Chondrocyte (in vitro differentiated cells): Measurements from ENCODE around the gene SUSD1. TPM values are rescaled to one million over a fixed set of nuclear protein-coding genes. Genes with fewer than 3 reads are reported as not detected.

Source experiments
- DNase-seq: peaks from one replicate; pipeline ENCODE4 v3.0.0; 2021; ENCODE audit warnings: mixed read lengths, low spot score
- H3K27ac Mint-ChIP-seq: one replicate; pipeline ENCODE4 v1.8.0; 2021; ENCODE audit warnings: mild to moderate bottlenecking, moderate library complexity, mixed read lengths; ENCODE audit not compliant: unreplicated experiment
- H3K27me3 Mint-ChIP-seq: 2 replicates; pipeline ENCODE4 v1.8.0; 2021; ENCODE audit warnings: low read depth, mixed read lengths
- H3K36me3 Mint-ChIP-seq: 2 replicates; pipeline ENCODE4 v1.8.0; 2021; ENCODE audit warnings: low read depth, mixed read lengths
- H3K4me1 Mint-ChIP-seq: 2 replicates; pipeline ENCODE4 v1.8.0; 2021; ENCODE audit warnings: low read depth, mild to moderate bottlenecking, mixed read lengths
- H3K4me3 Mint-ChIP-seq: one replicate; pipeline ENCODE4 v1.8.0; 2021; ENCODE audit warnings: mild to moderate bottlenecking, moderate library complexity, mixed read lengths; ENCODE audit not compliant: unreplicated experiment
- H3K9me3 Mint-ChIP-seq: 2 replicates; pipeline ENCODE4 v1.8.0; 2021; ENCODE audit warnings: low read depth, mixed read lengths
- CTCF ChIP-seq: fragments of 200-600 bp; sonication (generic); IDR thresholded peaks from 2 replicates; pipeline ENCODE4 v1.5.0; 2021; ENCODE audit warnings: antibody characterized with exemption, mild to moderate bottlenecking, moderate library complexity
- total RNA-seq: library from RNA; stranded (reverse); gene quantifications from 3 replicates; pipeline ENCODE4 v1.2.1, GENCODE V29; 2021

The SUSD1 gene
- total RNA-seq, 1 donor from 2014 or later, result 29.6 TPM

DNA sequence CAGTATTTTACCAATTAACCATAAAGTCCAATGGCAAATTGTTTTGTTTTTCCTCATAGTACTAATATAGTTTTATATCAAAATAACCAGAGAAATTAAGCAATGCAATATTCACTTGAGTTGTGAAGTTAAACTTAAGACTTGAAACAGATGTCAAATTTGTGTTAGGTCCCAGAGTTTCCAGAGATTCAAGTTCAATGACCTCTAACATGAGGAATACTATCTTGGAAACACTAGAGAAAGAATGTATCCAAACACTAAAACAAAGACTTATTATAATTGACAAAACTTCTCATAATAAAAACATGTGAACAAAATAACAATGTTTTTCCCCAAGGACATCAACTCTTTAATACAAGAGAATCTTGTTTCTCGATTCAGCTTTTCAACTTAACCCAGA, 18.0 kb downstream of the SUSD1 start:
- Mint-ChIP-seq H3K36me3 (peaks cover 6% of the 10 kb centered on the region), H3K9me3 (no peaks in the 10 kb centered on the region), H3K4me3 (no peak overlapping the region), H3K4me1 (peaks cover 18% of the 10 kb centered on the region), H3K27me3 (no peaks in the 10 kb centered on the region), H3K27ac (no peak overlapping the region)
- no peak for TF ChIP-seq CTCF
- no peak for DNase-seq

DNA sequence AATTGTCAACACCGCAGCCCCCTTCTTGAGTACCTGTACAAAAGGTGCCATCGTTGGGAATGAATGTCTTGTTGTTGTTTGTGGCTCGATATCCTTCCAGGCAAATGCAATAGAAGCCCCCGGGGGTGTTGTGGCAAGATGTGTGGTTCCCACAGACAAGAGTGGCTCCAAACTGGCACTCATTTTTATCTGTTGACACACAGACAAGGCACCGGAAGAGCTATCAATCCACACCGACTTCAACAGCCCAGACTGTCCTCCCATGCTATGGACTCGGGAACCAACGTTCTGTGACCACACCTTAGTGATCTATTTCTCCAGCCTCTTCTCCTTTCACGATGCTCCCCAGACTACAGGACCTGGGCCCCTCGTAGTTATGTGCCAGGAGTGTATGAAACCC, 25.9 kb downstream of the SUSD1 start:
- no peaks in the 10 kb centered on the region for H3K27me3 Mint-ChIP-seq
- no peak for TF ChIP-seq CTCF
- H3K27ac Mint-ChIP-seq, result peak overlapping the region; percentile 37
- DNase-seq, result no peak
- peaks cover 7% of the 10 kb centered on the region for H3K36me3 Mint-ChIP-seq
- H3K4me1 Mint-ChIP-seq, result no peaks in the 10 kb centered on the region
- H3K9me3 Mint-ChIP-seq, result no peaks in the 10 kb centered on the region
- H3K4me3 Mint-ChIP-seq, result no peak overlapping the region

GRCh38 chr9:112145886-112146285, 29.2 kb downstream of the SUSD1 start:
- Mint-ChIP-seq H3K27ac (no peak overlapping the region), H3K9me3 (no peaks in the 10 kb centered on the region), H3K27me3 (no peaks in the 10 kb centered on the region), H3K36me3 (peaks cover 12% of the 10 kb centered on the region), H3K4me3 (no peak overlapping the region), H3K4me1 (no peaks in the 10 kb centered on the region)
- no peak for TF ChIP-seq CTCF
- no peak for DNase-seq

GRCh38 chr9:112144807-112145206, 30.3 kb downstream of the SUSD1 start:
- no peak for TF ChIP-seq CTCF
- H3K27me3 Mint-ChIP-seq, result no peaks in the 10 kb centered on the region
- H3K4me3 Mint-ChIP-seq, result no peak overlapping the region

DNA sequence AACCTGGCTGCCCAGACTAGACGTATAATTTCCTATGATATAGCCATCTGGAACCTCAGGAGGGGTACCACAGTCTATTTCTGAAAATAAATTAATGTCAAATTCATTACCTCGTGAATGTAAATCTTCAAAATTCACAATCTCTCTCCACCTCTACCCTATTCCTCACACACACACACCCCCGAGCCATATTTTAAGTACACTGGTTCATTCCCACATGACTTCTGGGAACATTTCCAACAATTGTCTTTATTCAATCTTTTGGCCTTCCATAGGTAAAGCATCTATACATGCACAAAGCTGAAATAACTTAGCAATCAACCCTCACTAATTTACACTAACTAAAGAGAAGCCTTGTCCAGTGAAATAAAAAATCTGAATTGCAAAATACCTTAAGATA, 32.7 kb downstream of the SUSD1 start:
- no peak for DNase-seq

More at GRCh38 chr9:112144807-112145206, 30.3 kb downstream of the SUSD1 start:
- Mint-ChIP-seq H3K4me1 (no peaks in the 10 kb centered on the region), H3K36me3 (peaks cover 12% of the 10 kb centered on the region), H3K27ac (no peak overlapping the region), H3K9me3 (no peaks in the 10 kb centered on the region)
- DNase-seq, result no peak

More for the DNA sequence above, 32.7 kb downstream of the SUSD1 start:
- Mint-ChIP-seq H3K4me1 (no peaks in the 10 kb centered on the region), H3K27ac (no peak overlapping the region), H3K36me3 (peaks cover 9% of the 10 kb centered on the region), H3K27me3 (no peaks in the 10 kb centered on the region), H3K4me3 (no peak overlapping the region), H3K9me3 (no peaks in the 10 kb centered on the region)
- no peak for TF ChIP-seq CTCF
